SJCRH30 (cell line): Measurements from ENCODE around the gene PHLPP2. TPM values are rescaled to one million over a fixed set of nuclear protein-coding genes. Genes with fewer than 3 reads are reported as not detected.

Source experiments
- DNase-seq, 2 experiments: peaks; one replicate each; pipeline ENCODE4 v3.0.0-alpha.2; 2015 to 2020
- H3K27ac ChIP-seq: fragments of 250-450 bp; sonication (Bioruptor Pico); 2 replicates; pipeline ENCODE4 v1.5.1; 2020; ENCODE audit warnings: mild to moderate bottlenecking, moderate library complexity
- H3K27me3 ChIP-seq: fragments of 250-450 bp; sonication (Bioruptor Pico); 2 replicates; pipeline ENCODE4 v1.5.1; 2020; ENCODE audit warnings: mild to moderate bottlenecking, moderate library complexity
- H3K36me3 ChIP-seq: fragments of 250-450 bp; sonication (Bioruptor Pico); 2 replicates; pipeline ENCODE4 v1.5.1; 2020; ENCODE audit warnings: mild to moderate bottlenecking, moderate library complexity
- H3K4me1 ChIP-seq: fragments of 250-450 bp; sonication (Bioruptor Pico); 2 replicates; pipeline ENCODE4 v1.5.1; 2020; ENCODE audit warnings: mild to moderate bottlenecking, moderate library complexity
- H3K4me3 ChIP-seq: fragments of 250-450 bp; sonication (Bioruptor Pico); 2 replicates; pipeline ENCODE4 v1.5.1; 2020; ENCODE audit warnings: mild to moderate bottlenecking, moderate library complexity
- H3K9me3 ChIP-seq: fragments of 250-450 bp; sonication (Bioruptor Pico); replicated peaks from 2 replicates; pipeline ENCODE4 v1.5.1; 2020; ENCODE audit warnings: mild to moderate bottlenecking, moderate library complexity
- total RNA-seq: library from RNA; depleted of rRNA; stranded (reverse); fragments of >200 nt; shearing (Covaris generic); gene quantifications from 2 replicates; pipeline ENCODE4 v1.2.3, GENCODE V29; 2014

The PHLPP2 gene
- total RNA-seq, 1 experiment from 2014 or later = 8.3 TPM

DNA sequence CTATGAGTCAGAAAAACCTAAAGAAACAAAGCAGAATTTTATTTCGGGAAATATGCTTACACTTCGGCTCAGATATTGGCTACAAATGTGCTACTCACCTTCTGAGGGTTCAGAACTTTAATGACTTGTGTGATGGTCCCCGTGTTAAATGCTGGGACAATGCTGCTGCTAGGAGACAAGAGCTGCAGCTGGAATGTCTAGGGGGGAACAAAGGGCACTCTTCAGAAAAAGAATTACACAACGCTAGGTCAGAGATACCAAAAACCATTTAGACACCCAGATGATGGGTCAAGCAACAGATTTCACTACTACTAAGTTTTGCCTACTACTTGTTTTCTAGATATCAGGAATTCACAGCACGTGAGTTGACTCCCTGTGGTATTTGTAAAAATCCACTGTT is 10.0 kb upstream of the PHLPP2 start:
- Histone ChIP-seq H3K27ac (no peak overlapping the region), H3K27me3 (no peaks in the 10 kb centered on the region), H3K36me3 (peaks cover 19% of the 10 kb centered on the region), H3K4me1 (no peaks in the 10 kb centered on the region), H3K9me3 (no peaks in the 10 kb centered on the region), H3K4me3 (no peak overlapping the region)
- DNase-seq = no peak

DNA sequence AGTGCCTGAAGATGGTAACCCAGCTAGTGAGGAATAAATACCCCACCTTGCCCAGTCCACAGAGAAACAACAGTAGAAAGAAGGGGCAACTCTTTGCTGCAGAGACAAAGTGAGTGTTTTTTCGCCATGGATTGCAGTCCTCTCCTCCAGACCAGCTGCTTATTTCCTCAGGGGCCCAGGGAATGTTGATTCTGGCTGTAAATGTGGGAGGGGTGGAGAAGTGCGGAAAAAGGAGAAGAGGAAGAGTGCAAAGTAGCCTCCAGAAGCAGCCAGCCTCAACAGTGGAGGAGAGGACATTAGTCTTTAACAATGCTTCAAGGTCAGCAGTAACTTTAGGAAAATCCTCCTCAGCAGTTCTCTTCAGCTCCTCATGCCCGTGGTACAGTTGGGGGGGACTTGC is 8.1 kb upstream of the PHLPP2 start:
- no peaks in the 10 kb centered on the region for H3K9me3 ChIP-seq
- DNase-seq = no peak
- H3K4me1 ChIP-seq = no peaks in the 10 kb centered on the region
- no peak overlapping the region for H3K27ac ChIP-seq
- H3K27me3 ChIP-seq = no peaks in the 10 kb centered on the region
- H3K4me3 ChIP-seq = no peak overlapping the region
- peaks cover 17% of the 10 kb centered on the region for H3K36me3 ChIP-seq

DNA sequence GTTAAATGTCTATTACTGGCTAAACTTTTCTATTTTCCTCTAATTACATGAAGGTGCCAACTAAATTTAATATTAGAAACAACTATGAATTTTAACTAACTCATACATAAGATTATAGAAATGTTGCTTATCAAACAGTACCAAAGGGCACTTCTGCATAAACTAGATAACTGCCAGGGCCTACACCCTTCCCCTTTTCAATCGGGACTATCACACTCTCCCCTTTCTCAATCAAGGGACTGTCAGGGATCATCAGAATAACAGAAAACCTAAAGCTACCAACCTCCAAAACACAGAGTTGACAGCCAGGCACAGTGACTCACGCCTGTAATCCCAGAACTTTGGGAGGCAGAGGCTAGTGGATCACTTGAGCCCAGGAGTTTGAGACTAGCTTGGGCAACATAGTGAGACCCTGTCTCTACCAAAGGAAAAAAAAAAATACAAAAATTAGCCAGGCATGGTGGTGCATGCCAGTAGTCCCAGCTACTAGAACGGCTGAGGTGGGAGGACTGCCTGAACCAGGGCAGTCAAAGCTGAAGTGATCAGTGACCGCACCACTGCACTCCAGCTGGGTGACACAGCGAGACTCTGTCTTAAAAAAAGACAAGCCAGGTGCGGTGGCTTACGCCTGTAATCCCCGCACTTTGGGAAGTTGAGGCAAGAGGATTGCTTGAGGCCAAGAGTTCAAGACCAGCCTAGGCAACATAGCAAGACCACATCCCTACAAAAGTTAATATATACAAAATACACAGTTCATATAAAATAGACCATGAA is 3.2 kb upstream of the PHLPP2 start:
- Histone ChIP-seq H3K27ac (no peak overlapping the region), H3K27me3 (no peaks in the 10 kb centered on the region), H3K4me1 (no peaks in the 10 kb centered on the region), H3K36me3 (peaks cover 8% of the 10 kb centered on the region; the same call in 1 of the 2 replicates), H3K9me3 (no peaks in the 10 kb centered on the region), H3K4me3 (no peak overlapping the region)
- no peak for DNase-seq

DNA sequence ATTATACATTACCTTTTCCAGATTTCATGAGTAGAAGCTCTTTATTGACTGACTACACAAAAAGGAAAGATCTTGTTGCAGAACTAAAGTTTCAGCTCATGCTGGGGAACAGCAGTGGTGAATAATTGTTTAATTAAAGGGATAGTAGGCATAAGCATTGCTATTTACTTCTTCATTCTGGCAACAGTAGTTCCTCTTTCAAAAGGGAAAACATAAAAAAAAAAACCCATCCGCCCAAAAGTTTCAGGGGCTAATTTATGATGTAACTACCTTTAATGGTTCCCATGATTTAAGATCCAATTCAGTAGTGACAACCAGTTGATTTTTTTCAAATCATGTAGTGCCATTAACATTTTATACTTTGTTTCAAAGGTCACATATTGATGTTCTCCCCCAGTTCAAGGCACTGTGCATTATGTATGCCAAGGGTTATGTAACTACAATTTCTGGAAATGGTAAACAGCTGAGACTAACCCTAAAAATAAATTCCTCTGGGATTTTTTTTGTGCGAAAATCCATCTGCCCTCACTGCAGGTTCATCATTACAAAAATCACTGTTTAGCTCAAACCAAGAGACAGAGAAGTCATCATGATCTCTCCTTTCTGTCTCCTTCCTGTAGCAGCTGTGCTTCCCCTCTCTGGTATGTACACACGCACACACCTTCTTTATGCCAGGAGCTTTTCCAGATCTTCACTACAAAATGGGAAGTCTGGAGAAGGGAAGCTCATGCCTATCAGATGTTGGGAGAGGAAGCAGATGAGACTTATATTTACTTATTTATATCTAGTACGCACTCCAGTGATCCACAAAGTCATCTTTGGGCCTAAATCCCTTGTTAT is 2.2 kb upstream of the PHLPP2 start:
- no peaks in the 10 kb centered on the region for H3K4me1 ChIP-seq
- peak in 1 of 2 experiments; percentile 12 for DNase-seq
- no peaks in the 10 kb centered on the region for H3K27me3 ChIP-seq
- H3K4me3 ChIP-seq = no peak overlapping the region
- H3K27ac ChIP-seq = no peak overlapping the region
- H3K36me3 ChIP-seq = no peaks in the 10 kb centered on the region; the same call in 1 of the 2 replicates
- no peaks in the 10 kb centered on the region for H3K9me3 ChIP-seq

DNA sequence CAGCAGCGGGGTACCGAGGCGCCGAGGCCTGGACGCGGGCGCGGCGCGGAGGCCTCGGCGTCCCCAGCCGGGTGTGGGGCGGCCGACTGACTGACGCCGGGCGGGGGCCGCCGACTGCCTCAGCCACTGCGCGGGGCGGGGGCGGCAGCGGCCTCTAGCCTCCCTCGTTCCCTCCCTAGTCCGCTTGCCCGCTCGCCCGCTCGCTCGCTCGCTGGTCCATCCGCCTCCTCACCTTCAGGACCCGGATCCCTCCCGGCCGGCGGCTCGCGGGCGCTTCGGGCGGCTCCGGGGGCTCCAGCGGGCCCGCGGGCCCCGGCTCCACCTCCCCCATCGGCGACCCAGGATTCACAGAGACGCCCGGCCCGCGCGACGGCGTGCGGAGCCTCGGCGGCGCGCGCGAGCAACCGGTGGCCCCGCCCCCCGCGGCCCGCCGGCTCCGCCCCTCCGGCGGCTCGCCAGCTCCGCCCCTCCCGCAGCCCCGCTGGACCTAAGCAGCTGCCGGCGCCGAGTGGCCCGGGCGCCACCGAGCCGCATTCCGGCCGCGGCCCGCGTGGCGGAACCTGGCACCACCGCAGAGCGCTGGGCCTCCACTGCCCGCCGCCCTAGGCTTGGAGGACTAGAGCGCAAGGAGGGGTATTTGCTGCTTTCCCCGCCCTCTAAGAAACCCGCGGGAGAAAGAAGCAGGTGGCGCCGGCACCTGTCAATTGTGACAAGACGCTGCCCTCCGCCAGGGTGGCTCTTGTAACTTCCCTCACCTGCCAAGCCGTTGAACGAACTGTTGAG is 773 bp downstream of the PHLPP2 start:
- Histone ChIP-seq H3K4me1 (no peaks in the 10 kb centered on the region), H3K4me3 (peak overlapping the region; percentile 85), H3K27ac (no peak overlapping the region; the same call in 1 of the 2 replicates), H3K36me3 (no peaks in the 10 kb centered on the region), H3K9me3 (no peaks in the 10 kb centered on the region), H3K27me3 (no peaks in the 10 kb centered on the region)
- DNase-seq = peak; percentile 51 to 74

DNA sequence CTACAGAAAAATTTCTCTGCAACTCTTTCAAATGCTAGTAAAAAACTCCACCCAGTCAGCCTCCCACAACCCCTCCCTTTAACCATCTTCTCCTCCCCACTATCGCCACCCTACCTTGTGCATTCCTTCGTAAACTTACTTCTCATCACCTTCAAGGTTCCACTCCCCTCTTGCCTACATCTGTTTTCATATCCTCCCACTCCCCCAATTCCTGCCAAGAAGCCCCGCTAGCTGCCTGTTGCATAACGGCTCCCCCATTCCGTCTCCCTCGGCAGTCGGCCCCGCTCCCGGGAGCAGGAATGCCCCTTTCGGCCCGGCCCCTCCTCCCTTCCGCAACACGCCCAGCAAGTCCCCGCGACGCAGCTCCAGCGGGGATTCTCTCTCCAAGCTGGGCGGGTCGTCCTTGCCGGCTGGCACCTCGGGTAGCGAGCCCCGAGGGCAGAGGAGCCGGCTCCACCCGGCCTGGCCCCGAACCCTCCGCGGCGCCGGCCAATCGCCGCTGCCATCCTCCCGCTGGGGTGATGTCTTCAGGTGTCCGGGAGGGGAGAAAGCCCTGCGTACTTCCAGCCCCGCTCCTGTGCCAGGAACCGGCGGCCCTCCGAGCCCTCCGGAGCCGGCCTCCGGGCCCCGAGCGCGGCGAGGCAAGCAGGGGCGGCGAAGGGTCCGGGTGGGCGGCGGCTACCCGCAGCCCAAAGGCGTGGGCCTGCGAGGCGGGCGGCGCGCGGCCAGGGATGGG is 1.5 kb downstream of the PHLPP2 start:
- Histone ChIP-seq H3K27me3 (no peaks in the 10 kb centered on the region), H3K4me1 (no peaks in the 10 kb centered on the region), H3K9me3 (no peaks in the 10 kb centered on the region), H3K4me3 (peak overlapping the region; percentile 85), H3K27ac (peak overlapping the region; percentile 30; the same call in 1 of the 2 replicates), H3K36me3 (no peaks in the 10 kb centered on the region)
- peak; percentile 75 to 78 for DNase-seq

DNA sequence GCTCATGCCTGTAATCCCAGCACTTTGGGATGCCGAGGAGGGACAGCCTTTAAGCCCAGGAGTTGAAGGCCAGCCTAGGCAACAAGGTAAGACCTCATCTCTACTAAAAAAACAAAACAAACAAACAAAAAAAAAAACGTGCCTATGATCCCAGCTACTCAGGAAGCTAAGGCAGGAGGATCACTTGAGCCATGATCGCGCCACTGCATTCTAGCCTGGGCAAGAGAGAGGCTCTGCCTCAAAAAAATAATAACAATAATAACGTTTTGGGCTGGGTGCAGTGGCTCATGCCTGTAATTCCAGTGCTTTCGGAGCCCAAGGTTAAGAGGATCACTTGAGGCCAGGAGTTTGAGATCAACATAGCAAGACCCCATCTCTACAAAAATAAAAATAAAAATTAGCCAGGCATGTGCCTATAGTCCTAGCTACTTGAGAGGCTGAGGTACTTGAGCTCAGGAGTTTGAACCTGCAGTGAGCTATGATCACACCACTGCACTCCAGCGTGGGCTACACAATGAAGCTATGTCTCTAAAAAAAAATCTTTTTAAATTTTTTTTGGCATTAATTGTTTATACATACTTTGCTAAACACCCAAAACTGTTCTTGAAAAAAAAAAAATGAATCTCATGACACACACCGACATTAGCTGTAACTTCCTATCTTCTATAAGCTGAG is 3.3 kb downstream of the PHLPP2 start:
- H3K4me3 ChIP-seq = no peak overlapping the region
- H3K4me1 ChIP-seq = no peaks in the 10 kb centered on the region
- H3K27me3 ChIP-seq = no peaks in the 10 kb centered on the region
- H3K27ac ChIP-seq = no peak overlapping the region
- no peak for DNase-seq
- H3K9me3 ChIP-seq = no peaks in the 10 kb centered on the region
- no peaks in the 10 kb centered on the region for H3K36me3 ChIP-seq

DNA sequence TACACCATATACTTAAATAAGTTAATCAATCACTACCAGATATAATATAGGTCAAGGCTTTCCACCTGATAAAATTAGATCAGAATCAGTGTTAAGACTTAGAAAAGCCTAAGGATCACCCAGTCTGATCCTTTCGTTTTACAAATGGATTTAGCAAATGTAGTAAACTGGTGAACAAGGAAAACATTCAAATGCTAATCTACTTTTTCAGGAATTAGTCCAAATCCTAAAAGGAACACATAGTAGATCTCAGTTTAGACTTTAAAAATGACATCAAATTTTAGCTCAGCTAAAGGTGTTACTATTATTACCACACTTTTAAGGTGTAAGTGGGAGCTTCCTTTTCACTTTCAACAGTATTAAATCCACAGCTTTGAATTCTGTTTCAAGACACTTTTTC is 12.0 kb downstream of the PHLPP2 start:
- no peak overlapping the region for H3K4me3 ChIP-seq
- no peak overlapping the region for H3K27ac ChIP-seq
- H3K27me3 ChIP-seq = no peaks in the 10 kb centered on the region
- peaks cover 13% of the 10 kb centered on the region for H3K4me1 ChIP-seq
- DNase-seq = no peak
- peaks cover 4% of the 10 kb centered on the region; the same call in 1 of the 2 replicates for H3K36me3 ChIP-seq
- no peaks in the 10 kb centered on the region for H3K9me3 ChIP-seq

DNA sequence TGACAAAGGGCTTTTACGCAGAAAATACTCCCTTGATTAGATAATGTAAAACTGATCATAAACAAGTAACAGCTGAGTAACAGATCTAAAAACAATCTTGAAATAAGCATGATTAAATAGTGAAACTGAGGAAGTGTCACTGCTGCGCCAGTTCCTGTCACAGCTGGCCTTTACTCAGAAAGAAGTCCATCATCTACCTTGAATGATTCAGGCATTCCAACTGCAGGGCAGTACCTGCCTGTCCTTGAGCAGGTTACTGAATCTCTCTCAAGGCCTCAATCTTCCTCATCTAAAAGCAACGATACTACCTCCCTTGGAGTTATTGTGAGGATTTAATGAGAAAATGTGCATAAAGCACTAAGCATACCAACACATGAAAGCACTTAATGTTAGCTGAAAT is 12.7 kb downstream of the PHLPP2 start:
- Histone ChIP-seq H3K9me3 (no peaks in the 10 kb centered on the region), H3K4me3 (no peak overlapping the region), H3K27ac (no peak overlapping the region), H3K4me1 (peaks cover 17% of the 10 kb centered on the region), H3K27me3 (no peaks in the 10 kb centered on the region), H3K36me3 (peaks cover 4% of the 10 kb centered on the region; the same call in 1 of the 2 replicates)
- DNase-seq = no peak

DNA sequence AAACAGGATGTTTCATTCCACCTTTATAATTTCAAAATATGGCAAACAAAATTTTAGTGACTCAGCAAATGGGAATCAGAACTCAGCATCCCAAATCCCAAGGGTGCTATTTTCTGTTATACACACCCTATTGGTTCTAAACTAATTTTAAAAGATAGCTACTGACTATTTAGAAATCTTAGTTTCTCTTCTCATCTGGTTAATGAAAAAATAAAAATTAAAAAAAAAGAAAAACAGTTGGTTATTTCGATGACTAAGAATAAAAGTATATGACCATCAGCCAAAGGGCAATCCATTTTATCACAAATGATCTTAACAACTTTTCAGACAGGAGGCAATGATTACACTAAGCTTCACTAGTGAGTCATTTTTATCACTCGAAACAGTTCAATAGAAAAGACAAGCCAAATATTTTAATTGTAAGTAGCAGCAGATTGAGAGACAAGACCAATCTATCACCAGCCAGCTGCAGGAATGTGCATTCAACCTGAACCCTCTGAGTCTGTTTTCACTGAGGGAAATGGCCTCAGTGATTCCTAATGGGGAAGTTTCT is 15.2 kb downstream of the PHLPP2 start:
- H3K27ac ChIP-seq = no peak overlapping the region
- peaks cover 17% of the 10 kb centered on the region for H3K4me1 ChIP-seq
- no peaks in the 10 kb centered on the region for H3K27me3 ChIP-seq
- no peak for DNase-seq
- H3K4me3 ChIP-seq = no peak overlapping the region
- peaks cover 4% of the 10 kb centered on the region; the same call in 1 of the 2 replicates for H3K36me3 ChIP-seq
- no peaks in the 10 kb centered on the region for H3K9me3 ChIP-seq

DNA sequence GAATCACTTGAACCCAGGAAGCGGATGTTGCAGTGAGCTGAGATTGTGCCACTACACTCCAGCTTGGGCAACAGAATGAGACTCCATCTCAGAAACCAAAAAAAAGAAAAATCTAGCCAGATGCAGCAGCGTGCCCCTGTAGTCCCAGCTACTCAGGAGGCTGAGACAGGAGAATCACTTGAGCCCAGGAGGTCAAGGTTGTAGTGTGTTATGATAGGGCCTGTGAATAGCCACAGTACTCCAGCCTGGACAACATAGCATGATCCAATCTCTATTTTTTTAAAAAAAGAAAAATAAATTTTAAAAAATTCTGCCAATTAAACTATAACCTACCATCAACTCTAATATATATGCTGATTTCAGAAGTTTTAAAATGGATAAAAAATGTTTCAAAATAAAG is 15.8 kb downstream of the PHLPP2 start:
- Histone ChIP-seq H3K4me3 (no peak overlapping the region), H3K36me3 (peaks cover 4% of the 10 kb centered on the region; the same call in 1 of the 2 replicates), H3K27me3 (no peaks in the 10 kb centered on the region), H3K4me1 (peaks cover 17% of the 10 kb centered on the region), H3K27ac (no peak overlapping the region), H3K9me3 (no peaks in the 10 kb centered on the region)
- no peak for DNase-seq

DNA sequence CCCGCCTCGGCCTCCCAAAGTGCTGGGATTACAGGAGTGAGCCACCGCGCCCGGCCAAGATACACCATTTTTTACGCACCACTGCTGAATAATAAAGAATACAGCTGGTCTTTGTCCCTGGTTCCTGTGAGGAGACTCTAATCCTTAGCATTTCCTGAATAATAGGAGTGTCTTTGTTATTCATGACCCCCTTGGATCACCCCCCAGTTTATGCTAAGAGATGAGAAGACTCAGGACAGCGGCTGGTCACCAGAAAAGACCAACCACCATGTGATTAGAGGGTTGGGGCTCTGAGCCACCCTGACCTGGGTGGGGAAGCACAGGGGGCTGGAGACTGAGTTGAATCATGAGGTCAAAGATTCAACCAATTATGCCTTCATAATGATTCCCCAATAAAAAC is 17.3 kb downstream of the PHLPP2 start:
- no peak overlapping the region; the same call in 1 of the 2 replicates for H3K27ac ChIP-seq
- no peak overlapping the region for H3K4me3 ChIP-seq
- H3K36me3 ChIP-seq = peaks cover under 1% of the 10 kb centered on the region; the same call in 1 of the 2 replicates
- H3K4me1 ChIP-seq = peaks cover 17% of the 10 kb centered on the region
- H3K9me3 ChIP-seq = no peaks in the 10 kb centered on the region
- DNase-seq = no peak
- H3K27me3 ChIP-seq = no peaks in the 10 kb centered on the region

DNA sequence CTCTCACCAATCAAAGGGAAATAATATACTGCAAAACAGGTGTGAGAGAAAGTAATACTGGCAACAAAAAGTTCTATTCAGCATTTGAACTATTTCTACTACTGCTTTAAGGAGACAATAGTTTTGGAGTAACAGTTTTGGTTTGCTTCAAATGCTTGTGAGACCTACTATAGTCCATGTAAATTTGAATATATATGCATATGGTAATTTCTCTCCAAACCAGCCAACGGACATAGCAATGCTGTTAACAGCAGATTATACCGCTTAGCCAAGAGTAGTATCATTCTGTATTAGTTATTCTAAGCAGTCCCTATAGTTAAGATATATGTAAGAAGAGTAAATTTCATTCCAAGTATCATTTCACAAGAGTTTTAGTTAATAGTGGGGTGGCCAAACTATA is 18.5 kb downstream of the PHLPP2 start:
- DNase-seq = no peak
- Histone ChIP-seq H3K4me1 (peaks cover 17% of the 10 kb centered on the region), H3K27me3 (no peaks in the 10 kb centered on the region), H3K9me3 (no peaks in the 10 kb centered on the region), H3K36me3 (peaks cover 3% of the 10 kb centered on the region; the same call in 1 of the 2 replicates), H3K27ac (no peak overlapping the region), H3K4me3 (no peak overlapping the region)
